Heart left ventricle (tissue), 16 donors: ENCODE results near the gene UBE2I. TPM values are rescaled to one million over a fixed set of nuclear protein-coding genes. Genes with fewer than 3 reads are reported as not detected.
"Not testable (repeated sequence)": the region's sequence is repeated elsewhere in the genome, so short reads cannot be mapped to it uniquely, and the experiment has no call there.

ENCODE experiments used
- ATAC-seq, 4 donors: fragments of 200-7000 bp; cut with Tn5 transposase; one replicate each; pipeline ENCODE4 v1.9.1; 2020 to 2022; ENCODE audit warnings: moderate library complexity in 4 of 4, mild to moderate bottlenecking in 3 of 4, moderate number of reproducible peaks in 1 of 4
- DNase-seq, 5 donors: peaks; one replicate each; pipeline ENCODE4 v3.0.0-alpha.2; 2020
- H3K27ac ChIP-seq, 12 donors: fragments of 200-600 bp; sonication (generic) in 4 of 12; one replicate each; pipeline versions ENCODE4 v1.5.0 to v1.8.0; 2016 to 2022; ENCODE audit warnings: mild to moderate bottlenecking in 2 of 12
- H3K27me3 ChIP-seq, 9 donors: fragments of 200-600 bp; sonication (generic) in 2 of 9; one replicate each; pipeline versions ENCODE4 v1.5.1 to v1.8.0; 2016 to 2022; ENCODE audit warnings: mild to moderate bottlenecking in 3 of 9
- H3K36me3 ChIP-seq, 9 donors: fragments of 200-600 bp; sonication (generic) in 2 of 9; one replicate each; pipeline versions ENCODE4 v1.5.0 to v1.8.0; 2018 to 2022; ENCODE audit warnings: mild to moderate bottlenecking in 2 of 9
- H3K4me1 ChIP-seq, 12 donors: fragments of 200-600 bp; sonication (generic) in 4 of 12; one replicate each; pipeline versions ENCODE4 v1.5.0 to v1.8.0; 2016 to 2022; ENCODE audit warnings: mild to moderate bottlenecking in 3 of 12
- H3K4me3 ChIP-seq, 12 donors: fragments of 200-600 bp; sonication (generic) in 4 of 12; one replicate each; pipeline versions ENCODE4 v1.5.0 to v1.8.0; 2017 to 2022; ENCODE audit warnings: mild to moderate bottlenecking in 9 of 12, moderate library complexity in 4 of 12
- H3K9me3 ChIP-seq, 12 donors: fragments of 200-600 bp; sonication (generic) in 4 of 12; one replicate each; pipeline versions ENCODE4 v1.5.0 to v1.8.0; 2016 to 2022; ENCODE audit warnings: mild to moderate bottlenecking in 1 of 12
- CTCF ChIP-seq, 12 donors: fragments of 200-600 bp; sonication (generic) in 4 of 12; IDR thresholded peaks; one replicate each; pipeline versions ENCODE4 v1.5.0 to v1.8.0; 2018 to 2022; ENCODE audit warnings: antibody characterized with exemption in 12 of 12, mild to moderate bottlenecking in 5 of 12
- POLR2A ChIP-seq, 2 donors: fragments of 450-650 bp; IDR thresholded peaks; one replicate each; pipeline ENCODE4 v1.6.1; 2017; ENCODE audit warnings: antibody characterized with exemption in 2 of 2, mild to moderate bottlenecking in 2 of 2, moderate library complexity in 2 of 2
- WGBS, 4 donors: extraction: QIAGEN DNeasy Blood & Tissue Kit in 2 of 4; methylation state at CpG; one replicate each; pipeline versions ENCODE4 v1.1.5 to v1.1.7; 2013 to 2018; 5-methylcytosine and 5-hydroxymethylcytosine counted together
- intact Hi-C, 10 donors: fragments of 100-400 bp; cut with DNase I; formaldehyde crosslinking; loops; one replicate each; pipeline versions ENCODE4 v1.11.1 to v1.14.2; 2022
- polyA plus RNA-seq, 2 donors: library from polyadenylated mRNA; stranded (reverse); fragments of 200-250 nt; gene quantifications; one replicate each; pipeline ENCODE4 v1.2.3, GENCODE V29; 2013
- total RNA-seq, 9 donors: library from RNA; depleted of rRNA in 2 of 9; stranded (reverse); fragments of >200 nt in 2 of 9; fragmentation: NEBNext Ultra II Directional in 3 of 9; extraction: Animal tissue kit (Norgen Biotek cat#: 25700) in 3 of 9; gene quantifications; one replicate each; pipeline versions ENCODE4 v1.1.0 to v1.2.4, GENCODE V29; 2016 to 2023
- donor health status: ischemic (EF 13 %, LVEDD 7.1; RV severe dilation, severe dysfunction).
- donor health status: healthy with polysubstance abuse.
- donor health status: DM: no; HTN: yes; CAD: no.
- donor health status: DM: no; HTN: no; CAD: no.
- donor health status: ischemic (EF 25% LVEDD 6.9; RV normal size, moderate dysfunction).
- donor health status: ischemic (EF 25% LVEDD 5.7; RV mildly dilated, moderate dysfunction).
- donor health status: healthy.
- donor health status: DM: yes; HTN: yes; CAD: no.
- donor health status: ischemic (EF 35%, LVEDD 5.7; RV mildly dilated, moderate dysfunction).
- donor health status: nonischemic (EF 11% LVEDD 7.7; RV severe dilation, severe dysfunction).
- donor health status: DM: yes; HTN: yes; CAD: no.
- donor health status: PGD.
- donor health status: ischemic (EF 29% LVEDD 5.4; RV normal size, mild dysfunction).
- donor health status: nonischemic (EF 23%, LVEDD 6.1; RV moderate dilation, normal function).

UBE2I gene
- total and polyA plus RNA-seq, 11 donors, result 59.3 to 105 (median 82.5) TPM

- H3K4me1 ChIP-seq, result no peaks in the 10 kb centered on the region
- no peak for ATAC-seq
- WGBS, 4 donors, result 81 to 97% (median 93%) methylated on average over 16 of the region's 16 CpGs
- TF ChIP-seq CTCF (IDR thresholded peaks at IDR 0.05) (no peak), POLR2A (IDR thresholded peaks at IDR 0.05) (no peak)
- intact Hi-C loops, result no loop called here
- no peaks in the 10 kb centered on the region for H3K9me3 ChIP-seq
- no peak overlapping the region for H3K4me3 ChIP-seq
- DNase-seq, result peak in 1 of 5 donors; percentile 7
- peaks cover 0 to 39% (median 27%) of the 10 kb centered on the region in 9 donors for H3K27me3 ChIP-seq
- H3K27ac ChIP-seq, result no peak overlapping the region
- H3K36me3 ChIP-seq, result no peaks in the 10 kb centered on the region
These were observed 44.9 kb upstream of the UBE2I start for GRCh38 chr16:1264345-1265089.

- no peaks in the 10 kb centered on the region for H3K36me3 ChIP-seq
- intact Hi-C loops, result no loop called here
- H3K9me3 ChIP-seq, result no peaks in the 10 kb centered on the region
- no peak for TF ChIP-seq CTCF (IDR thresholded peaks at IDR 0.05)
- TF ChIP-seq POLR2A (IDR thresholded peaks at IDR 0.05), result no peak
- 72 to 86% (median 81%) methylated on average over 13 of the region's 13 CpGs for WGBS, 4 donors
- DNase-seq, result peak in 1 of 5 donors; percentile 9
- ATAC-seq, result no peak
- H3K4me3 ChIP-seq, result no peak overlapping the region
- H3K4me1 ChIP-seq, result no peaks in the 10 kb centered on the region
- H3K27ac ChIP-seq, result no peak overlapping the region
- peaks cover 0 to 33% (median 21%) of the 10 kb centered on the region in 9 donors for H3K27me3 ChIP-seq
These were observed 44.3 kb upstream of the UBE2I start for GRCh38 chr16:1265090-1265630.

- DNase-seq (peak in 1 of 5 donors; percentile 15), ATAC-seq (no peak)
- WGBS, 4 donors, result 81 to 95% (median 90%) methylated on average over 7 to 19 of the region's 19 CpGs
- intact Hi-C loops, result no loop called here
- TF ChIP-seq POLR2A (IDR thresholded peaks at IDR 0.05) (no peak), CTCF (IDR thresholded peaks at IDR 0.05) (no peak)
- H3K4me1 ChIP-seq, result no peaks in the 10 kb centered on the region
- no peak overlapping the region for H3K27ac ChIP-seq
- no peaks in the 10 kb centered on the region for H3K9me3 ChIP-seq
- H3K27me3 ChIP-seq, result peaks cover 0 to 28% (median 18%) of the 10 kb centered on the region in 9 donors
- no peaks in the 10 kb centered on the region for H3K36me3 ChIP-seq
- H3K4me3 ChIP-seq, result no peak overlapping the region
These were observed 43.6 kb upstream of the UBE2I start for GRCh38 chr16:1265826-1266225.

- H3K4me1 ChIP-seq, DNase-seq, ATAC-seq, H3K27ac ChIP-seq, H3K4me3 ChIP-seq, H3K9me3 ChIP-seq, intact Hi-C loops, H3K27me3 ChIP-seq, H3K36me3 ChIP-seq: not testable (repeated sequence)
- 89 to 96% (median 93%) methylated on average over 7 of the region's 7 CpGs for WGBS, 4 donors
These were observed 40.0 kb upstream of the UBE2I start for GRCh38 chr16:1269418-1269817.
